ENCODE results near the gene SYT11.
A peak's percentile ranks its signal among the peaks of the same experiment; 100 is the strongest.
"Not testable (repeated sequence)": the region's sequence is repeated elsewhere in the genome, so short reads cannot be mapped to it uniquely, and the experiment has no call there.

SYT11 gene

DNA sequence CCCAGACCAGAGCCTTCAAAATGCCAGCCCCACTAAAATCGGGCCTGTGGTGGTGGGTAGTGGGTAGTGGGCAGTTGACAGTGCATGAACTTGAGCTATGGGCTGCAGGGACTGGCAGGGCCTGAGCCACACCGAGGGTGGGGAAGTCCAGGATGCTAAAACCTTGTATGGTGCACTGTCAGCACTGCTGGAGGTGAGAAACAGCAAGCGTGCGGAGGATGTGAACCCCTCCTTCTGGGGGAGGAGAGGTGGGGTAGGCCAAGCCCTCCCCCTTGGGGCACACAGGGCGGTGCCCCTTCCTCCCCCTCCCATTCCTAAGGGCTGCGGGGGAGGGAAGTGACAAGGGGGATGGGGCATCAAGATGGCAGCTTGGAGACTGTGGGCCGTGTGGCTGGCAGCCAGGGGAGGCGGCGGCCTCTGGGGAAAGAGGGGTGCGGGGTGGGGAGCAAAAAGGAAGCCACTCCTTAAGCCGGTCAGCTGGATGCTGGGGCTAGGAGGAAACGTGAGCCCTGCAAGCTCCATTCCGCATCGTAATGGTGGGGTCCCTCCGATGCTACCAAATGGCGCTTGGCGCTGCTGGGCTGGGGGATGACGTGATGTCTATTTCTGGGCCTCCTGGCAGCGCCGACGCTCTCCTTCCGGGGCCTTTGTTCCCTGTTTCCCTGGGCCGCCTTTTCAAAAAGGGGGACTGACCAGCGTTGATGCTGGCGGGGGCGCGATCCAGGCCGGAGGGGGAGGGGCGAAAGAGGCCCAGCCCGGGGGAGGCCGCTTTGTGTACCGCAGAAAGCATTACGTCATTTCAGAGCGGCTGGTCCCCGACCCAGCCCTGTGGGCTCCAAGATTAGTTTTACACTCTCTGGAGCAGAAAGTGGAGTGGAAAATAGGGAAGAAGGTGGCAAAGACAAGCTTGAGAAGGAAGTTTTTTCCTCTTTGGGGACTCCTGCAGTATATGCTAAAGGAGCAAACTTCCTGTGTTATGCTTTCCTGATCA, 809 bp downstream of the SYT11 start:
- peak in 1 of 2 donors; percentile 43 for DNase-seq (ENCODE audit: low read depth in 2 of 2, low spot score in 1 of 2)

DNA sequence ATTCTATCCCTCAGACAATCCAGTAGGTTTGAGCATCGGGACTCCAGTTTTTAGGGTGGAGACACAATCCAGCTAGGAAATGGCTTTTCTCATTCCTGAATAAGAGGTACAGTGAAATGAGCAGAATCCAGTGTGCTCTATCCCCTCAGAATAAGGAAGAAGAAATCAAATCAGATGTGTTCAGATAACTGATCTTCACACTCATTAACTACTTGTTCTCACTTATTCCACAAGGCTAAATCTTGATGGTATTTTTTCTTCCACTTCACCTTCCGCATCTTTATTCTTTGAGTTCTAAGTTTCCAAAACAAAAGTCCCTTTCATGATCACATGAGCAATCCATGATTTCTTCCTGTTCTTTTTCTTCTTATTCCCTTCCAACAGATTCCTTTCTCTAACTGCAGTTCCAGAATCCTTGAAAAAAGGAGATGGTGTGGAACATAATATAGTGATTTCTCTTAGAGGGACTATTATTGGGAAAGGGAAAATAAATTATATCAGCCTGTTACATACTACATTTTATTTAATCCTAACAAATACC, 1.7 kb downstream of the SYT11 start:
- no peak for DNase-seq (ENCODE audit: low read depth in 2 of 2, low spot score in 1 of 2)

GRCh38 chr1:155861896-155862295, 2.5 kb downstream of the SYT11 start:
- no peak for DNase-seq (ENCODE audit: low read depth in 2 of 2, low spot score in 1 of 2)

- DNase-seq (ENCODE audit: low read depth in 2 of 2, low spot score in 1 of 2), result no peak
Measured at GRCh38 chr1:155864393-155864792, 5.0 kb downstream of the SYT11 start.

DNA sequence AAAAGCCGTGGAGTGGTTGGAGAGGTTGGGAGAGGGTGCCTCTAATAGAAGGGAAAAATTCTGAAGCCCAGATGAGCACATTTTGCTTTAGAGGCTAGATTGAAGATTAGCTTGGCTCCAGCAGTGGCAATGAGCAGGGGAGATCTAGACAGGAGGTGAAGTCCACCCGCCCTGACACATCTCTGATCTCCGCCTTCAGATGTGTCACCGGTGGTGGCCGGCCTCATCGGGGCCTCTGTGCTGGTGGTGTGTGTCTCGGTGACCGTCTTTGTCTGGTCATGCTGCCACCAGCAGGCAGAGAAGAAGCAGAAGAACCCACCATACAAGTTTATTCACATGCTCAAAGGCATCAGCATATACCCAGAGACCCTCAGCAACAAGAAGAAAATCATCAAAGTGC, 8.4 kb downstream of the SYT11 start:
- no peak for DNase-seq (ENCODE audit: low read depth in 2 of 2, low spot score in 1 of 2)

GRCh38 chr1:155871390-155871789, 12.0 kb downstream of the SYT11 start:
- no peak for DNase-seq (ENCODE audit: low read depth in 2 of 2, low spot score in 1 of 2)

- no peak for DNase-seq (ENCODE audit: low read depth in 2 of 2, low spot score in 1 of 2)
Measured at GRCh38 chr1:155872527-155872926, 13.2 kb downstream of the SYT11 start.

DNA sequence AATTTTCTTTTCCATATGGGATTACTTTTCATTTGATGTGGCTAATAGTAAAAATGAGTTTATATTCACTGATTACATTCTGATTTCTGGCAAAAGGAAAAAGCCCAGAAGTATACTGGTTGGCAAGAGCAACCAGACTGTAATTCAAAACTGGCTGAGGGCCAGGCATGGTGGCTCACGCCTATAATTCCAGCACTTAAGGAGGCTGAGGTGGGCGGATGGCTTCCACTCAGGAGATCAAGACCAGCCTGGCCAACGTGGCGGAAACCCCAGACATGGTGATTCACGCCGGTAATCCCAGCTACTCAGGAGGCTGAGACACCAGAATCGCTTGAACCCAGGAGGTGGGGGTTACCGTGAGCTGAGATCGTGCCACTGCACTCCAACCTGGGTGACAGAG, 14.5 kb downstream of the SYT11 start:
- DNase-seq (ENCODE audit: low read depth in 2 of 2, low spot score in 1 of 2), result no peak

DNA sequence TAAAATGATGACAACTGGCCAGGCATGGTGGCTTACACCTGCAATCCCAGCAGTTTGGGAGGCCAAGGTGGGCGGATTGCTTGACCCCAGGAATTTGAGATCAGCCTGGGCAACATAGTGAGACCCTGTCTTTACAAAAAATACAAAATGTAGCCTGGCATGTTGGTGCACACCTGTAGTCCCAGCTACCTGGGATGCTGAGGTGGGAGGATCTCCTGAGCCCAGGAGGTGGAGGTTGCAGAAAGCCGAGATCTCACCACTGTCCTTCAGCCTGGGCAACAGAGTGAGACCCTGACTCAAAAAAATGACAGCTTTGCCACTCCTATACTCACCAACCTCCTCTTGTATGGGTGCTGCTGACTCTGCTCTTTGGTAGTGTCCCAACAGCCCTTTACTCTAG, 18.6 kb downstream of the SYT11 start:
- no peak for DNase-seq (ENCODE audit: low read depth in 2 of 2, low spot score in 1 of 2)

DNA sequence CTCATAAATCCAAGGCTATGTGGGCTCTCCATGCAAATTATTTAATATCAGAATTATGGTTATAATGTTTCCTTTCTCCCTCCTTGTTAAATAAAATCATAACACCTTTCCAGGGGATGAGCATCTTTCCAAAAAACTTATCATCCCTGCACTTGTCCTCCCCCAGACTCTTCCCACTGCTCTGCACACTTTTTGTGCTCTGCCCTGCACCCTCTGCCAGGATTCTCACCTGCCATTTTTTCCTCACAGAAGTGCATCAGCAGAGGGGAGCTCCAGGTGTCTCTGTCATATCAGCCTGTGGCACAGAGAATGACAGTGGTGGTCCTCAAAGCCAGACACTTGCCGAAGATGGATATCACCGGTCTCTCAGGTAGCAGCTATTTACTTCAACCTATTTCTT, 20.9 kb downstream of the SYT11 start:
- DNase-seq (ENCODE audit: low read depth in 2 of 2, low spot score in 1 of 2), result no peak

GRCh38 chr1:155880950-155881349, 21.6 kb downstream of the SYT11 start:
- DNase-seq (ENCODE audit: low read depth in 2 of 2, low spot score in 1 of 2), result no peak

DNA sequence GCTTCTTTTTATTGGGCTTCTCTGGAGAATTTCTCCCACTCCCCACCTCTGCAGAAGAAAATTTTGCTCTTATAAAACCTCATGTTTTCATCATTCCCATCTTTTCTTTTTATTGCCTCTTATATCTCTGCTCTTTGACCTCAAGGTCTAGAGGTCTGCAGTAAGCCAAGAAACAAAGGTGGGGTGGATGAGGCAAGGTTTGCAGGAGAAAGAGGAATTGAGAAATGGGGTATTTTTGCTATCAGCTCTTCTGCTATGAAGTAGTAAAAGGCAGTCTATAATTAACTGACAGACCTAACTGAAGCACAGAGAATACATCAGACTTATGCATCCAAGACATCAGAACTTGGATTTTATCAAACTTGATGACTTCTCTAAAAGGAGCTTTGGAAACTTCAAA, 22.9 kb downstream of the SYT11 start:
- no peak for DNase-seq (ENCODE audit: low read depth in 2 of 2, low spot score in 1 of 2)

- DNase-seq (ENCODE audit: low read depth in 2 of 2, low spot score in 1 of 2), result no peak
Measured at GRCh38 chr1:155882766-155883165, 23.4 kb downstream of the SYT11 start.

GRCh38 chr1:155884031-155884960, 24.9 kb downstream of the SYT11 start:
- DNase-seq (ENCODE audit: low read depth in 2 of 2, low spot score in 1 of 2), result no peak

- DNase-seq (ENCODE audit: low read depth in 2 of 2, low spot score in 1 of 2), result no peak
Measured at GRCh38 chr1:155884982-155885381, 25.6 kb downstream of the SYT11 start.

DNA sequence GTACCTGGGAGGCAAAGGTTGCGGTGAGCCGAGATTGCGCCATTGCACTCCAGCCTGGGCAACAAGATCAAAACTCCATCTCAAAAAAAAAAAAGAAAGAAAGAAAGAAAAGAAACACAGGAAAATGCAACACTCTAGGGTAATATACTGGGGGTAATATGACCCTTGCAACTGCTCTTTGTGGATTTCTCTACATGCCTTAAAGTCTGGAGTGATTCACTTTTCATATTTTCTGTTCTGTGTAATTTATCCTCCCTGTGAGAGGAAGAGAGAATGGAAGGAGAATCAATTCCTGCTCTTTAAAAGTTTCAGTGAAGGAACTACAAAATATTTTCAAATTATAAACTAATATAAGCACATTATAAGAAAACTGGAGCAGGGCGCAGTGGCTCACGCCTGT, 29.1 kb downstream of the SYT11 start:
- DNase-seq (ENCODE audit: low read depth in 2 of 2, low spot score in 1 of 2), result no peak

- DNase-seq (ENCODE audit: low read depth in 2 of 2, low spot score in 1 of 2), result no peak
Measured at GRCh38 chr1:155889566-155889965, 30.2 kb downstream of the SYT11 start.

DNA sequence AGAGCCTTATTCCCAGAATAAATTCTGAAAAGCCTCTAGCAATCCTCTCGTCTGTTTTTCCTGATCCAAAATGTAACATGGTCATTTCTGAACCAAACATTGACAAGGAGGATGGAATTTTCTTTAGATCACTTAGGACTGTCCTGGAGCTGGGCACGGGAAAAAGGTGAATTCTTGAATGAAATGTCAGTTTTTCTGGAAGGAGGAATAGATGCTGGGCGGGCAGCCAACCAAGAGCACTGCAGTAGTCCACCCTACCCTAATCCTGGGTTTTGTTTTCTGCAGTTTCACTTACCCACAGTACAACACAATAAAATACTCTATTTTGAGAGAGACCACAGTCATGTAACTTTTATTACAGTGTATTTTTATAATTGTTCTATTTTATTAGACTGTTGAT, 30.9 kb downstream of the SYT11 start:
- no peak for DNase-seq (ENCODE audit: low read depth in 2 of 2, low spot score in 1 of 2)

GRCh38 chr1:155892796-155893195, 33.4 kb downstream of the SYT11 start:
- DNase-seq (ENCODE audit: low read depth in 2 of 2, low spot score in 1 of 2), result no peak

DNA sequence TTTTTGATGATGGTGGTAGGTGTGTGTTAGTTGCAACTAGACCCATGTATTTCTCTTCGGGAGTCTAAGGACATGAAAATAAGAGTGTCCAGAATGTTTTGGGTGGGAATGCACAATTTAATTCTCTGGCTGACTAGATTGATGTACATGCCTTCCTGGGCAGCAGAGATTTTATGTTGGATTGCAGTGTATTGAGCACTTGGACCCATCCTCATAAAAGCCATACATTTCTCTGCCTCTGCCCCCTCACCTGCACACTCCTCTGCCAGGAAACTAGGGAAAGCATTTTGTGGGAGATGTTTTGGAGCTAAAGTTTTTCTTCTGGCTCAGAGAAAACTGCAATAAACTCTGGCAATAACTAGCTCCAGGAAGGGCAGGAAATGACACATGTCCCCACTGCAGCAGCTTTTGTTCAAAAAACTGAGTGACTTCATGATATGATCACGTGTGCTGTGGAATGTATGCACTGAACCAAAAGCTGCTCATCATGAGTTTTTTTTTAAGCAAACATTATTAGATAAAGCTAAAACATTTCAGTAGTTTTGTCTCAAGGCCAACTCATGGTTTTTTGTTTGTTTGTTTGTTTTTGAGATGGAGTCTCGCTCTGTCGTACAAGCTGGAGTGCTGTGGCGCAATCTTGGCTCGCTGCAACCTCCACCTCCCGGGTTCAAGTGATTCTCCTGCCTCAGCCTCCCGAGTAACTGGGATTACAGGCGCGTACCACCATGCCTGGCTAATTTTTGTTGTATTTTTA, 34.2 kb downstream of the SYT11 start:
- no peak for DNase-seq (ENCODE audit: low read depth in 2 of 2, low spot score in 1 of 2)

DNA sequence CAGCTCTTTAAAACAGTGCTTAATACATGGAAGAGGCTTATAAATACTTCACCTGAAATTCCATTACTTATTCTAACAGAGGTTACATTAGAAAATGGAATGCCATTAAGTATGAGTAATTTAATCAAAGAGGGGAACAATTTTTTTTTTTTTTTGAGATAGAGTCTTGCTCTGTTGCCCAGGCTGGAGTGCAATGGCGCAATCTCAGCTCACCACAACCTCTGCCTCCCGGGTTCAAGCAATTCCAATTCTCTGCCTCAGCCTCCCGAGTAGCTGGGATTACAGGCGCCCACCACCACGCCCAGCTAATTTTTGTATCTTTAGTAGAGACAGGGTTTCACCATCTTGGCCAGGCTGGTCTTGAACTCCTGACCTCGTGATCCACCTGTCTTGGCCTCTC, 36.2 kb downstream of the SYT11 start:
- not testable (repeated sequence) for DNase-seq (ENCODE audit: low read depth in 2 of 2, low spot score in 1 of 2)

Measured in stimulated activated CD8-positive, alpha-beta memory T cell treated with anti-CD3 and anti-CD28 coated beads, Interleukin-4, amount 100 ng/mL, for 4 hours (primary cell).